Measurements from ENCODE around the gene CNOT6. TPM values are rescaled to one million over a fixed set of nuclear protein-coding genes. Genes with fewer than 3 reads are reported as not detected.

CNOT6 gene
- total RNA-seq, 1 donor from 2014 or later: 15.1 TPM

DNA sequence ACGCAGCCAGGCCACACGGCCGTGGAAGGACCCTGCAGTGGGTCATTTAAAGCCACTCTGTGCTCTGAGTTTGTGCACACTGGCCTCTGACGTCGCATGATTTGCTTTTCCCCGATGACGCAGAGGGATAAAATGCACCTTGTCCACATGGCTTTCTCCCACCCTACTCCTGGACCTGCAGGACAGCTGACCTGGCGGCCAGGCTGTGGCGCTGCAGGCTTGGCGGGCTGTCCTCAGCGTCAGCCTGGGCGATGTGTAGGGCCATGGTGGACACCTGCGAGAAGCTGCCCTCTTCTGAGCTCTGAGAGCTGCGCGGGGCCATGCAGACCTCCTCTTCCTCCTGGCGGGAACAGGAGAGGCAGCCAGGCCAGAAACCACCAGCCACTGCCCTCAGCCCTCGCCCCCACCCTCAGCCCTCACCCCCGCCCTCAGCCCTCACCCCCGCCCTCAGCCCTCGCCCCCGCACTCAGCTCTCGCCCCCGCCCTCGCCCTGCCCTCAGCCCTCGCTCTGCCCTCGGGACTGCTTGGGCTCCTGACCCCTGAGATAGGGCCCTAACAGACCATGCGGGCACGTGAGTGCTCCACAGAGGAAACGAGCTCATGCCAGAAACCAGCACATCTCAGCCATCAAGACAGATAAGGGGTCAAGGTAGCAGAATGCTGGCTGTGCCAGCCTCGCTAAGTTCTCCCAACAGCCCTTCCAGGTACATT lies 117.1 kb downstream of the CNOT6 start:
- Histone ChIP-seq H3K4me1 (ENCODE audit: control insufficient read depth in 3 of 3, insufficient read depth in 3 of 3, low read length in 3 of 3) (no peaks in the 10 kb centered on the region), H3K4me3 (ENCODE audit: low read length in 3 of 3) (no peak overlapping the region), H3K36me3 (ENCODE audit: control insufficient read depth in 3 of 3, insufficient read depth in 3 of 3, low read length in 3 of 3) (no peaks in the 10 kb centered on the region), H3K9me3 (ENCODE audit: control insufficient read depth in 3 of 3, low read length in 3 of 3) (peaks cover 0 to under 1% (median 0%) of the 10 kb centered on the region in 3 donors), H3K9ac (ENCODE audit: low read depth in 1 of 3, low read length in 3 of 3) (no peak overlapping the region), H3K27ac (ENCODE audit: low read depth, low read length) (no peak overlapping the region), H3K27me3 (ENCODE audit: control insufficient read depth in 3 of 3, insufficient read depth in 3 of 3, low read length in 3 of 3) (peaks cover 0 to 15% (median 0%) of the 10 kb centered on the region in 3 donors)

DNA sequence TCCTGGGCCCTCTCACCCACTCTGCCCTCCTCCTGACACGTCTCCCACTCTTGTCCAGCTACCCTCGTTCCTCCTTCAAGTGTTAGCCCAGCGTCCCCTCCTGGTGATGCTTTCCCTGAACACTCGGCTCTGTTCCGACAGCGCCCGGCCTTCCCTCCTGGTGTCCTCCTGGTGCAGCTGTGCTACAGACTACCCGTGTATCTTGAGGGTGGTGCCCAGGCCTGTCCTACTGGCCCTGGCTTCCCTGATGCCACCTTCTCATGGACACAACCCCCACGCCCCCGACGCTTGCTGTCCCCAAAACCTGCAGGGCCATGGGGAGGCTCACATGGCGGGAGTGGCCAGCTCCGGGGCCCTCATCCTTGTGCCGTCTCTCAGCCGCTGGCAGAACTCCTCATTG lies 118.5 kb downstream of the CNOT6 start:
- Histone ChIP-seq H3K27me3 (ENCODE audit: control insufficient read depth in 3 of 3, insufficient read depth in 3 of 3, low read length in 3 of 3) (peaks cover 0 to 20% (median 0%) of the 10 kb centered on the region in 3 donors), H3K9me3 (ENCODE audit: control insufficient read depth in 3 of 3, low read length in 3 of 3) (no peaks in the 10 kb centered on the region), H3K27ac (ENCODE audit: low read depth, low read length) (no peak overlapping the region), H3K4me1 (ENCODE audit: control insufficient read depth in 3 of 3, insufficient read depth in 3 of 3, low read length in 3 of 3) (no peaks in the 10 kb centered on the region), H3K9ac (ENCODE audit: low read depth in 1 of 3, low read length in 3 of 3) (no peak overlapping the region), H3K36me3 (ENCODE audit: control insufficient read depth in 3 of 3, insufficient read depth in 3 of 3, low read length in 3 of 3) (no peaks in the 10 kb centered on the region), H3K4me3 (ENCODE audit: low read length in 3 of 3) (no peak overlapping the region)

DNA sequence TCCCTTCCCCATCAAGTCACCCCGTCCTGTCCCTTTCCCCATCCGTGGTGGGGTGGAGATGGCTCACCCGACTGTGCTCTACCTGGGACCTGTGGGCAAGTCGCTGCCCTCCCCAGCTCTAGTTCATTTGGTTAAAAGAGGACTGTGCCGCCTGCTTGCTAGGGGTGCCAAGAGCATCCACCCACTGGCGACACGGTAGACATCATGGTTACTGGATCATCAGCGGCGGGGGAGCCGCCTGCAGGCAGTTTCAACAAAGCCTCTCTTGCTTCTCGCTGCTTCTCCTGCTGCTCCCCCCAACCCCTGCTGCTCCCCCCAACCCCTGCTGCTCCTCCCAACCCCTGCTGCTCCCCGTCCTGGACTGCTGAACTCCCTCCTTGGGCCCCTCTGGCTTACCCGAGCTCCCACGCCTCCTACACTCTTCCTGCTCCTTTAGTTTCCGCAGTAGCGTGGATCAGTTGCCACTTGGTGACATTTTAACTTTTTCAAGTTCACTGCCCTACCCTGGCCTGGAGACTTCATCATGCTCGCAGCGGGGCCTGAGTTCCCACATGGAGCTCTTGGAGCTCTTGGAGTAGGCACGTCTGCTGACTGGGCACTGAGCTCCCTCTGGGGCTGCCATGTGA lies 119.1 kb downstream of the CNOT6 start:
- Histone ChIP-seq H3K36me3 (ENCODE audit: control insufficient read depth in 3 of 3, insufficient read depth in 3 of 3, low read length in 3 of 3) (no peaks in the 10 kb centered on the region), H3K4me1 (ENCODE audit: control insufficient read depth in 3 of 3, insufficient read depth in 3 of 3, low read length in 3 of 3) (no peaks in the 10 kb centered on the region), H3K4me3 (ENCODE audit: low read length in 3 of 3) (no peak overlapping the region), H3K27ac (ENCODE audit: low read depth, low read length) (no peak overlapping the region), H3K27me3 (ENCODE audit: control insufficient read depth in 3 of 3, insufficient read depth in 3 of 3, low read length in 3 of 3) (peaks cover 0 to 20% (median under 1%) of the 10 kb centered on the region in 3 donors), H3K9ac (ENCODE audit: low read depth in 1 of 3, low read length in 3 of 3) (no peak overlapping the region), H3K9me3 (ENCODE audit: control insufficient read depth in 3 of 3, low read length in 3 of 3) (no peaks in the 10 kb centered on the region)

DNA sequence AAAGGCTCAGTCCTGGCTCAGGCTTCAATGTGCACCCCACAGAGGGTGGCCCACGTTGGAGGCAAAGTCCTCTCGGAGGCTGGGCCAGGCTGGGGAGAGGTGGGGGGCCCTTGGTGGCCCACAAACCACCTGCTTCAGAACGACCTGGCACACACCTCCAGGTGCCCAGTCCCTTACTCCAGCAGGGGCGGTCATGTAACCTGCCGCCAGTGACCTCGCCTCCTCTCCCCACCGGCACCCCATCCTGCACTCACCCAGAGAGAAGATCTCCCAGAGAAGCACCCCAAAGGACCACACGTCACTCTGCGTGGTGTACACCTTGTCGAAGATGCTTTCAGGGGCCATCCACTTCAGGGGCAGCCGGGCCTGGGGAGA lies 119.6 kb downstream of the CNOT6 start:
- no peaks in the 10 kb centered on the region for H3K36me3 ChIP-seq (ENCODE audit: control insufficient read depth in 3 of 3, insufficient read depth in 3 of 3, low read length in 3 of 3)
- no peak overlapping the region for H3K27ac ChIP-seq (ENCODE audit: low read depth, low read length)

DNA sequence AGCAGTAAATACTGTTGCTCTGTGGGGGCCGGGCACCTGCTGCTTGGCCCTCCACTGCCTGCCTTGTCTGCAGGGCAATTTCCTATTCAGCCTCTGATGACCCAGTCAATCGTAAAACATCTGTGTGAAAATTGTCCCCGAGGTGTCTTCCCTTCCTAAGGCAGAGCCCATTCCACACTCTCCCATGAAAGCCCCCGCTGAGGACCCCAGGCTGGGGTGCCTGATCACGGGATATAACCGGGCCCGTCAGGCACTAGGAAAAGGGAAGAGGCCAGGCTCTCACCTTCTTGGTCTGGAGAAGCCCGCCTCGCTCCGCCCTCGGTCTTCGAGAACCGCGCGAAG lies 124.3 kb downstream of the CNOT6 start:
- Histone ChIP-seq H3K9ac (ENCODE audit: low read depth in 1 of 3, low read length in 3 of 3) (no peak overlapping the region), H3K36me3 (ENCODE audit: control insufficient read depth in 3 of 3, insufficient read depth in 3 of 3, low read length in 3 of 3) (peaks cover 0 to 2% (median 0%) of the 10 kb centered on the region in 3 donors), H3K4me3 (ENCODE audit: low read length in 3 of 3) (no peak overlapping the region), H3K27me3 (ENCODE audit: control insufficient read depth in 3 of 3, insufficient read depth in 3 of 3, low read length in 3 of 3) (peaks cover 10 to 34% (median 12%) of the 10 kb centered on the region in 3 donors), H3K4me1 (ENCODE audit: control insufficient read depth in 3 of 3, insufficient read depth in 3 of 3, low read length in 3 of 3) (no peaks in the 10 kb centered on the region), H3K27ac (ENCODE audit: low read depth, low read length) (no peak overlapping the region), H3K9me3 (ENCODE audit: control insufficient read depth in 3 of 3, low read length in 3 of 3) (no peaks in the 10 kb centered on the region)

More for the DNA sequence above, 119.6 kb downstream of the CNOT6 start:
- Histone ChIP-seq H3K4me1 (ENCODE audit: control insufficient read depth in 3 of 3, insufficient read depth in 3 of 3, low read length in 3 of 3) (no peaks in the 10 kb centered on the region), H3K4me3 (ENCODE audit: low read length in 3 of 3) (no peak overlapping the region), H3K27me3 (ENCODE audit: control insufficient read depth in 3 of 3, insufficient read depth in 3 of 3, low read length in 3 of 3) (peaks cover 0 to 22% (median 6%) of the 10 kb centered on the region in 3 donors), H3K9me3 (ENCODE audit: control insufficient read depth in 3 of 3, low read length in 3 of 3) (no peaks in the 10 kb centered on the region), H3K9ac (ENCODE audit: low read depth in 1 of 3, low read length in 3 of 3) (no peak overlapping the region)

DNA sequence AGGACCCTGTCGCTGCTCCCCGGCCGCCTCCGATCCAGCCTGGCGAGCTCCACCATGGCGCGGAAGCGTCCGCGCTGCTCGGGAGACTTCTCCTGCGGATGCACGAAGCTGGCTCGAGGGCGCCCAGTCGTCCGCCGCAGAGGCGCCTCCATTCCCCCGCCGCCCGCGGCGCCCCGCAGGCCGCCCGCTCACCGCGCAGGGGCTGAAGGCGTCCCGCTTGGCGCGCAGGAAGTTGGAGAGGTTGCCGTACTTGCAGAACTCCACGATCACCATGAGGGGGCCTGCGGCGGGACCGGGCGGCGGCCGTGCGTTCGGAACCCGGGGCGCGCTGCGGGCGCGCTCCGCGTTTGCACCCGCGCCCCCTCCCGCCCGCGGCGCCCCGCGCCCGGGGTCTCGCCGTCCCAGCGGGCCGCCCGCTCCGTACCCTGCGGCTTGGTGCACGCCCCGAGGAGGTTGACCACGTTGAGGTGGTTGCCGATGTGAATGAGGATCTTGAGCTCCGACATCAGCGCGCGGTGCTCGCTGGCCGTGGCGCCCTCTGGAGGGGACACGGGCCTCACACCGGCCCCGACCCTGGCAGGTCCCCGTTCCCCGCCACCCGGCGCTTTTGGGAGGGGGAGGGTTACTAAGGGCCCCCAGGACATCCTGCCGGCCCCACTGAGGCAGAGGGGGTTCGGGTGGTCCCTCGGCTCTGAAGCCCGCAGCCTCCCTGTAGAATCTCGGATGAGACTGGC lies 124.8 kb downstream of the CNOT6 start:
- Histone ChIP-seq H3K9me3 (ENCODE audit: control insufficient read depth in 3 of 3, low read length in 3 of 3) (no peaks in the 10 kb centered on the region), H3K27ac (ENCODE audit: low read depth, low read length) (no peak overlapping the region), H3K4me1 (ENCODE audit: control insufficient read depth in 3 of 3, insufficient read depth in 3 of 3, low read length in 3 of 3) (no peaks in the 10 kb centered on the region), H3K36me3 (ENCODE audit: control insufficient read depth in 3 of 3, insufficient read depth in 3 of 3, low read length in 3 of 3) (peaks cover 0 to 2% (median 0%) of the 10 kb centered on the region in 3 donors), H3K9ac (ENCODE audit: low read depth in 1 of 3, low read length in 3 of 3) (no peak overlapping the region), H3K4me3 (ENCODE audit: low read length in 3 of 3) (no peak overlapping the region), H3K27me3 (ENCODE audit: control insufficient read depth in 3 of 3, insufficient read depth in 3 of 3, low read length in 3 of 3) (peaks cover 10 to 34% (median 12%) of the 10 kb centered on the region in 3 donors)

DNA sequence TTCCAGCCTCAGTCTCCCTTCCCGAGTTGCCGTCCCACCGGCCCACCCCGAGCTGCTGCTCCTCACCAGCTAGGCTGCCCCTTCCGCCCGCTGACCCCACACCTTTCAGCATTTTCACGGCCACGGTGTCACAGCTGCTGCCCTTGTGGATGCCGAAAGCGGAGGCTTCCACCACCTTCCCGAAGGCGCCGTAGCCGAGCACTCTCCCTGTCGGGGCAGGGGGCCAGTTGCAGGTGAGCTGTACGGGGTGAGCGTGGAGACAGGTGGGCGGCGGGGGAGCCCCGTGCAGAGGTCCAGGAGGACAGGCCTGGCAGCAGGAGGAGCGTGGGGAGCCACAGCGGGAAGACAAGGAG lies 125.4 kb downstream of the CNOT6 start:
- H3K27me3 ChIP-seq (ENCODE audit: control insufficient read depth in 3 of 3, insufficient read depth in 3 of 3, low read length in 3 of 3): peaks cover 10 to 34% (median 12%) of the 10 kb centered on the region in 3 donors

DNA sequence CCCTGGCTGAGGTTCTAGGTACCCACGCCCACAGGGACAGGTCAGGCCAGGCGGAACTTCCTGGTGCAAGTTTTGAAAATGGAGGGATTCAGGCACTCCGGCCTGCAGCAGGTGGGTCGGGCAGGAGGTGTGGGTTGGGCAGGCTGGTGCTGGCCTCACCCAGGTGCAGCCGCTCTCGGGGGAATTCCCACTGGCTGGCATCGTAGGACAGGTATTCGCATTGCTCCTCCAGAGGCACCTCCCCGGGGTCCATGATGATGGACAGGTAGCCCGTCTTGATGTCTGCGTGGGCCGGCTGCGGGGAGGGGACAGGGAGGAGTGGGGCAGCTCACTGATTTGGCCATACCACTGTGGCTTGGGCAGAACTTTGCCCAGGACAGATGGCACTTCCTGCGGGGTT lies 125.8 kb downstream of the CNOT6 start:
- Histone ChIP-seq H3K27me3 (ENCODE audit: control insufficient read depth in 3 of 3, insufficient read depth in 3 of 3, low read length in 3 of 3) (peaks cover 10 to 34% (median 12%) of the 10 kb centered on the region in 3 donors), H3K9me3 (ENCODE audit: control insufficient read depth in 3 of 3, low read length in 3 of 3) (no peaks in the 10 kb centered on the region), H3K4me3 (ENCODE audit: low read length in 3 of 3) (no peak overlapping the region), H3K9ac (ENCODE audit: low read depth in 1 of 3, low read length in 3 of 3) (no peak overlapping the region), H3K36me3 (ENCODE audit: control insufficient read depth in 3 of 3, insufficient read depth in 3 of 3, low read length in 3 of 3) (peaks cover 0 to 2% (median 0%) of the 10 kb centered on the region in 3 donors), H3K4me1 (ENCODE audit: control insufficient read depth in 3 of 3, insufficient read depth in 3 of 3, low read length in 3 of 3) (peaks cover 0 to 3% (median 0%) of the 10 kb centered on the region in 3 donors), H3K27ac (ENCODE audit: low read depth, low read length) (no peak overlapping the region)

More for the DNA sequence above, 125.4 kb downstream of the CNOT6 start:
- Histone ChIP-seq H3K27ac (ENCODE audit: low read depth, low read length) (no peak overlapping the region), H3K4me3 (ENCODE audit: low read length in 3 of 3) (no peak overlapping the region), H3K36me3 (ENCODE audit: control insufficient read depth in 3 of 3, insufficient read depth in 3 of 3, low read length in 3 of 3) (peaks cover 0 to 2% (median 0%) of the 10 kb centered on the region in 3 donors), H3K4me1 (ENCODE audit: control insufficient read depth in 3 of 3, insufficient read depth in 3 of 3, low read length in 3 of 3) (peaks cover 0 to 2% (median 0%) of the 10 kb centered on the region in 3 donors), H3K9ac (ENCODE audit: low read depth in 1 of 3, low read length in 3 of 3) (no peak overlapping the region), H3K9me3 (ENCODE audit: control insufficient read depth in 3 of 3, low read length in 3 of 3) (no peaks in the 10 kb centered on the region)

DNA sequence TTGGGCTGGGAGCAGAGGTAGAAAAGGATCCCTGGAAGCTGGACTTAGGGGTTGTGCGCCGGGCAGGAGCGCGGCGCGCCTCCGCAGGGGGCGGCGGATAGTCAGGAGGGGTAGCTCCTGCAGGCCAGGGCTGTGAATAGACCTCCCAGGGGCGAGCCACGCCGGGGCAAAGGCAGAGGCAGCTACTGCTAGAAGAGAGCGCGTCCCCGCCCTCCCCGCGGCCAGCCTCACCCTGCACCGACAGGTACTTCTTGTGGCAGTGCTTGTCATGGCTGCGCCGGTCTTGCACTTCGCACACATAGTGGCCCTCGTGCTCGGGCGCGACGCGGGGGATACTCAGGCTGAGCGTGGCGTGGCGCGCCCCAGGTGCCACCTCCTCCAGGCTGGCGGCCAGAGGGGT lies 127.1 kb downstream of the CNOT6 start:
- Histone ChIP-seq H3K27me3 (ENCODE audit: control insufficient read depth in 3 of 3, insufficient read depth in 3 of 3, low read length in 3 of 3) (peaks cover 10 to 34% (median 12%) of the 10 kb centered on the region in 3 donors), H3K9ac (ENCODE audit: low read depth in 1 of 3, low read length in 3 of 3) (no peak overlapping the region), H3K4me3 (ENCODE audit: low read length in 3 of 3) (no peak overlapping the region), H3K36me3 (ENCODE audit: control insufficient read depth in 3 of 3, insufficient read depth in 3 of 3, low read length in 3 of 3) (peaks cover 0 to 2% (median 0%) of the 10 kb centered on the region in 3 donors), H3K27ac (ENCODE audit: low read depth, low read length) (no peak overlapping the region), H3K9me3 (ENCODE audit: control insufficient read depth in 3 of 3, low read length in 3 of 3) (no peaks in the 10 kb centered on the region), H3K4me1 (ENCODE audit: control insufficient read depth in 3 of 3, insufficient read depth in 3 of 3, low read length in 3 of 3) (peaks cover 0 to 3% (median 0%) of the 10 kb centered on the region in 3 donors)

DNA sequence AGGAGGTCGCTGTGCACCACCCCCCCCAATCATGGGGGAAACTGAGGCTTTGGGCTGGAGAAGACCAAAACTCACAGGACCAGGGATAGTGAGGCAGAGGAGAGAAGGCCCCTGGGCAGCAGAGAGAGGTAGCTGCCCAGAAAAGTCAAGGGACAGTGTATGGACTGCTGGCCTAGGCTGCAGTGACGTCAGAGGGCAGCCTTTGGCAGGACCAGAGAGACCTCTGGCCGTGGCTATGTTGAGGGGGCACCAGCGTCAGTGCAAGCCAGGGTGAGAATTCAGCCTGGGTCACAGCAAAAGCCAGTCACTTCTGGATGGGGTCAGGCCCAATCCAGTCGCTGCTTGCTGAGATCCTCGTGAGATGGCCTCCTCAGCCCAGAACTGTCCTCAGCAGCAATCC lies 128.7 kb downstream of the CNOT6 start:
- H3K27me3 ChIP-seq (ENCODE audit: control insufficient read depth in 3 of 3, insufficient read depth in 3 of 3, low read length in 3 of 3): peaks cover 10 to 31% (median 12%) of the 10 kb centered on the region in 3 donors
- H3K36me3 ChIP-seq (ENCODE audit: control insufficient read depth in 3 of 3, insufficient read depth in 3 of 3, low read length in 3 of 3): peaks cover 0 to 2% (median 0%) of the 10 kb centered on the region in 3 donors
- H3K9ac ChIP-seq (ENCODE audit: low read depth in 1 of 3, low read length in 3 of 3): no peak overlapping the region
- H3K4me1 ChIP-seq (ENCODE audit: control insufficient read depth in 3 of 3, insufficient read depth in 3 of 3, low read length in 3 of 3): peaks cover 0 to 3% (median 0%) of the 10 kb centered on the region in 3 donors
- H3K9me3 ChIP-seq (ENCODE audit: control insufficient read depth in 3 of 3, low read length in 3 of 3): no peaks in the 10 kb centered on the region
- H3K27ac ChIP-seq (ENCODE audit: low read depth, low read length): peak overlapping the region; percentile 30
- no peak overlapping the region for H3K4me3 ChIP-seq (ENCODE audit: low read length in 3 of 3)

Measured in skeletal muscle tissue (tissue), 4 donors.